Endothelial cell of umbilical vein (primary cell): ENCODE measurements around the gene KAT2B. TPM values are rescaled to one million over a fixed set of nuclear protein-coding genes. Genes with fewer than 3 reads are reported as not detected.

Source experiments
- BruUV-seq: library from RNA; stranded (reverse); fragments of 400-500 nt; replicated peaks from 2 replicates; lab custom pipeline; 2021; lab: Mats Ljungman, UMichigan
- CTCF ChIA-PET: fragments of 300-600, 350-600 bp; sonication (Branson Sonifier 250); formaldehyde crosslinking; loops from one replicate; lab custom pipeline; 2021; ENCODE audit warnings: antibody characterized with exemption, inconsistent platforms; lab: Charles Lee
- POLR2A ChIA-PET: fragments of 300-600, 350-600 bp; sonication (Branson Sonifier 250); formaldehyde crosslinking; loops from one replicate; lab custom pipeline; 2021; ENCODE audit warnings: antibody characterized with exemption, inconsistent platforms; lab: Charles Lee
- DNase-seq: peaks from one replicate; pipeline ENCODE4 v3.0.0-alpha.2; 2011; ENCODE audit warnings: low read depth, low spot score
- FAIRE-seq: peaks from 2 replicates; lab custom pipeline; 2011; peaks lifted over from hg19 to GRCh38; lab: Jason Lieb, UNC
- H2AFZ ChIP-seq: 2 replicates; pipeline ENCODE4 v1.6.0; 2012; ENCODE audit warnings: low read depth, low read length, control low read depth, inconsistent platforms
- H3K27ac ChIP-seq: 2 replicates; pipeline ENCODE4 v1.5.1; 2011; ENCODE audit warnings: low read depth, mild to moderate bottlenecking, control low read depth, low read length, moderate library complexity; ENCODE audit not compliant: insufficient read depth
- H3K27me3 ChIP-seq, 2 experiments: 2 replicates each; pipeline versions ENCODE4 v1.6.0 to v1.6.1; 2011; ENCODE audit warnings: low read length in 2 of 2, mixed read lengths in 1 of 2; ENCODE audit not compliant: control insufficient read depth in 2 of 2, insufficient read depth in 2 of 2
- H3K36me3 ChIP-seq, 2 experiments: 2 replicates in 1 of 2; 3 replicates in 1 of 2; pipeline ENCODE4 v1.5.1; 2011; ENCODE audit warnings: low read length in 2 of 2, mild to moderate bottlenecking in 1 of 2, moderate library complexity in 1 of 2; ENCODE audit not compliant: control insufficient read depth in 2 of 2, insufficient read depth in 2 of 2; ENCODE audit errors: extremely low read depth in 1 of 2
- H3K4me1 ChIP-seq: 3 replicates; pipeline ENCODE4 v1.5.1; 2011; ENCODE audit warnings: mild to moderate bottlenecking, low read length; ENCODE audit not compliant: control insufficient read depth, insufficient read depth; ENCODE audit errors: extremely low read depth
- H3K4me2 ChIP-seq: 2 replicates; pipeline ENCODE4 v1.6.1; 2011; ENCODE audit warnings: low read length, control low read depth, mixed read lengths; ENCODE audit not compliant: insufficient read depth
- H3K4me3 ChIP-seq, 3 experiments: fragments of 200-600 bp in 1 of 3; sonication (generic), shearing (Covaris generic) in 1 of 3; replicated peaks in 1 of 3; 2 replicates each; pipeline ENCODE4 v1.5.1; 2011 to 2016; ENCODE audit warnings: control low read depth in 3 of 3, low read length in 3 of 3, mild to moderate bottlenecking in 2 of 3, inconsistent platforms in 1 of 3, low read depth in 1 of 3, moderate library complexity in 1 of 3; ENCODE audit not compliant: insufficient read depth in 1 of 3
- H3K79me2 ChIP-seq: 2 replicates; pipeline ENCODE4 v1.6.0; 2012; ENCODE audit warnings: low read length, inconsistent platforms; ENCODE audit not compliant: control insufficient read depth, insufficient read depth
- H3K9ac ChIP-seq: replicated peaks from 2 replicates; pipeline ENCODE3; 2011; ENCODE audit warnings: low read length, control low read depth; ENCODE audit not compliant: insufficient read depth; ENCODE audit errors: extremely low read depth
- H3K9me1 ChIP-seq: replicated peaks from 3 replicates; pipeline ENCODE4 v1.6.0; 2011; ENCODE audit warnings: mild to moderate bottlenecking, low read length; ENCODE audit not compliant: control insufficient read depth, insufficient read depth; ENCODE audit errors: extremely low read depth
- H3K9me3 ChIP-seq: replicated peaks from 2 replicates; pipeline ENCODE4 v1.5.1; 2012; ENCODE audit warnings: low read length, inconsistent platforms; ENCODE audit not compliant: control insufficient read depth, insufficient read depth
- H4K20me1 ChIP-seq: replicated peaks from 2 replicates; pipeline ENCODE3; 2011; ENCODE audit warnings: mild to moderate bottlenecking, low read length; ENCODE audit not compliant: control insufficient read depth, insufficient read depth; ENCODE audit errors: extremely low read depth
- EZH2 ChIP-seq: IDR thresholded peaks from 2 replicates; pipeline ENCODE4 v1.6.1; 2012; ENCODE audit warnings: borderline replicate concordance, low read depth, mild to moderate bottlenecking, moderate library complexity, low read length, inconsistent platforms; ENCODE audit not compliant: severe bottlenecking
- FOS ChIP-seq: IDR thresholded peaks from 2 replicates; pipeline ENCODE4 v1.6.1; 2011; ENCODE audit warnings: mild to moderate bottlenecking, low read length, moderate library complexity, borderline replicate concordance; ENCODE audit not compliant: insufficient read depth
- GATA2 ChIP-seq: IDR thresholded peaks from 2 replicates; pipeline ENCODE4 v1.7.0; 2011; ENCODE audit warnings: low read depth, mild to moderate bottlenecking, moderate library complexity, mixed read lengths, low read length; ENCODE audit not compliant: insufficient read length, insufficient read depth
- JUN ChIP-seq: IDR thresholded peaks from 2 replicates; pipeline ENCODE4 v1.6.1; 2011; ENCODE audit warnings: borderline replicate concordance, low read depth; ENCODE audit not compliant: insufficient read length, insufficient read depth
- MYC ChIP-seq: IDR thresholded peaks from one replicate; pipeline ENCODE4 v1.6.1; 2011; ENCODE audit warnings: mild to moderate bottlenecking, low read depth, low read length
- POLR2A ChIP-seq: IDR thresholded peaks from 2 replicates; pipeline ENCODE4 v1.6.1; 2012; ENCODE audit warnings: low read depth, mild to moderate bottlenecking, control low read depth, low read length
- POLR2AphosphoS5 ChIP-seq: IDR thresholded peaks from 2 replicates; pipeline ENCODE4 v1.6.1; 2012; ENCODE audit warnings: low read depth, mild to moderate bottlenecking, control low read depth, low read length, moderate library complexity; ENCODE audit not compliant: insufficient read depth
- dilution Hi-C: fragments of 300-500 bp; cut with MboI; formaldehyde crosslinking; loops from one replicate; pipeline ENCODE4 v1.15.0; 2019; ENCODE audit warnings: low sequenced_read_pairs; ENCODE audit not compliant: extremely low pct_ligation_motif_present
- intact Hi-C: fragments of 100-400 bp; cut with micrococcal nuclease; formaldehyde crosslinking; loops from one replicate; pipeline ENCODE4 v1.10.0; 2022
- polyA plus RNA-seq, 4 experiments: library from polyadenylated mRNA; depleted of rRNA in 3 of 4; stranded (reverse) in 3 of 4; unstranded in 1 of 4; fragments of >200 nt; gene quantifications; 2 replicates each; pipeline versions ENCODE4 v1.2.1 to v1.2.3, GENCODE V29; 2011 to 2012; ENCODE audit warnings: missing spikeins in 1 of 4
- total RNA-seq: library from RNA; stranded (reverse); gene quantifications from 2 replicates; pipeline ENCODE4 v1.2.3, GENCODE V29; 2021
- TF ChIP-seq, protein P1 (sequence below): IDR thresholded peaks from 2 replicates; pipeline ENCODE4 v1.6.1; 2011; ENCODE audit not compliant: insufficient read depth, insufficient read length
- TF ChIP-seq, protein P2 (sequence below), 2 donors: IDR thresholded peaks; 1 replicate in 1 of 2; 2 replicates in 1 of 2; pipeline ENCODE4 v1.5.1; 2011; ENCODE audit warnings: low read length in 2 of 2, mild to moderate bottlenecking in 2 of 2, moderate library complexity in 2 of 2, control low read depth in 1 of 2, inconsistent platforms in 1 of 2, low read depth in 1 of 2; ENCODE audit not compliant: insufficient read depth in 1 of 2; ENCODE audit errors: extremely low read depth in 1 of 2

KAT2B gene
- total and polyA plus RNA-seq, 2 donors (not counting 3 experiments of a cell fraction or from before 2014, with no cell fraction given), result 2.6 to 11.0 TPM

DNA sequence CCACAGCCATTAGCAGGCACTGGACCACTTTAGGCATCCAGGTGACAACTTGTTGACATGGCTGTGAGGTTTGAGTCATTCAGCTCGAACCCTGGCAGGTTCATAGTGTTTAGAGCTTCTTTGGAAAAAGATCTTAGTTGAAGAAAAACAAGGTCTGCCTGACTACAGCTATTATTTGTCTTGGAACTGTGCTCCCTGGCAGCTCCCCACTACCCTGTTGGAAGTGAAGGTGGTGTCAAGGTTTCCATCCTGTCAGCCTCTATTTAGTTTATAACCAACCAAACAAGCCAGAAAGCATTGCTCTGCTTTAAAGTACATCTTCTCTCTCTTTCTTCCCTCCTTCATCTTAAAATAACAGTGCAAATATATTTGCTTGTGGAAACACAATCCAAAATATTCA lies 56.8 kb downstream of the KAT2B start:
- Histone ChIP-seq H3K27me3 (no peaks in the 10 kb centered on the region), H3K4me1 (no peaks in the 10 kb centered on the region), H3K4me2 (no peak overlapping the region), H3K9me1 (no peaks in the 10 kb centered on the region), H3K36me3 (no peaks in the 10 kb centered on the region), H3K4me3 (no peak overlapping the region), H3K79me2 (no peaks in the 10 kb centered on the region), H4K20me1 (no peaks in the 10 kb centered on the region), H3K9me3 (no peaks in the 10 kb centered on the region), H2AFZ (no peak overlapping the region), H3K27ac (no peak overlapping the region), H3K9ac (no peak overlapping the region)
- intact Hi-C loops, result no loop called here
- FAIRE-seq (no peak), DNase-seq (peak; percentile 69)
- ChIA-PET POLR2A (no interaction called here), CTCF (interaction anchor here (0.9 to 1.4 kb wide), 2 partner anchors 10 to 15 kb away, joined by 4 to 7 read pairs; no protein-coding TSS in a partner anchor)
- dilution Hi-C loops, result no loop called here
- TF ChIP-seq POLR2AphosphoS5 (no peak), JUN (no peak), POLR2A (no peak), MYC (no peak)
- TF ChIP-seq, protein P1, sequence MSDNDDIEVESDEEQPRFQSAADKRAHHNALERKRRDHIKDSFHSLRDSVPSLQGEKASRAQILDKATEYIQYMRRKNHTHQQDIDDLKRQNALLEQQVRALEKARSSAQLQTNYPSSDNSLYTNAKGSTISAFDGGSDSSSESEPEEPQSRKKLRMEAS, result no peak
- BruUV-seq, result no TSS peak

DNA sequence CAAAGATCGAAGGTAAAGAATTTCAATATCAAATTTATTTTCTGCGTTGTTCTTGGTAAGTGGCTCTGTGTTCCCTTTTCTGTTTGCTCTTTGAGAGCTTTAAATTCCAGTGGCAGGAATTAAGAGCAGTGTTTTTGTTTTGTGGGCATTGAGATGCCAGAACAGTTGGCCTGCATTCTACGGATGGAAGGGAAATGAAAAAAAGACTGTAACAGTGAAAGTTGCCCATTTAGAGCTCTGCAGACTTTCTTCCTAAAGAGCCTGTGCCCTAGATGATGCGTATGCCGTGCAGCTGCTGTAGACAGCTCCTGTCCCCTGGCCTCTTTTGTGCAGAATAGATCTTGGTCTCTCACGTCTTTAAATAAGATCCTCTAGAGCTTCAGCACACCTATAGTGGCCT lies 58.8 kb downstream of the KAT2B start:
- H3K4me2 ChIP-seq, result no peak overlapping the region
- BruUV-seq, result no TSS peak
- H3K4me3 ChIP-seq, result no peak overlapping the region
- no peaks in the 10 kb centered on the region for H3K9me3 ChIP-seq
- CTCF ChIA-PET, result no interaction called here
- H3K9me1 ChIP-seq, result no peaks in the 10 kb centered on the region
- H3K27me3 ChIP-seq, result no peaks in the 10 kb centered on the region
- no peak overlapping the region for H3K27ac ChIP-seq
- H3K4me1 ChIP-seq, result no peaks in the 10 kb centered on the region
- intact Hi-C loops, result no loop called here
- no peak overlapping the region for H2AFZ ChIP-seq
- H3K9ac ChIP-seq, result no peak overlapping the region
- no peaks in the 10 kb centered on the region for H4K20me1 ChIP-seq
- no peak for DNase-seq
- no peaks in the 10 kb centered on the region for H3K36me3 ChIP-seq
- no peaks in the 10 kb centered on the region for H3K79me2 ChIP-seq
- POLR2A ChIA-PET, result no interaction called here
- dilution Hi-C loops, result no loop called here
- no peak for TF ChIP-seq FOS
- no peak for TF ChIP-seq MYC
- no peak for TF ChIP-seq JUN
- TF ChIP-seq, protein P2, sequence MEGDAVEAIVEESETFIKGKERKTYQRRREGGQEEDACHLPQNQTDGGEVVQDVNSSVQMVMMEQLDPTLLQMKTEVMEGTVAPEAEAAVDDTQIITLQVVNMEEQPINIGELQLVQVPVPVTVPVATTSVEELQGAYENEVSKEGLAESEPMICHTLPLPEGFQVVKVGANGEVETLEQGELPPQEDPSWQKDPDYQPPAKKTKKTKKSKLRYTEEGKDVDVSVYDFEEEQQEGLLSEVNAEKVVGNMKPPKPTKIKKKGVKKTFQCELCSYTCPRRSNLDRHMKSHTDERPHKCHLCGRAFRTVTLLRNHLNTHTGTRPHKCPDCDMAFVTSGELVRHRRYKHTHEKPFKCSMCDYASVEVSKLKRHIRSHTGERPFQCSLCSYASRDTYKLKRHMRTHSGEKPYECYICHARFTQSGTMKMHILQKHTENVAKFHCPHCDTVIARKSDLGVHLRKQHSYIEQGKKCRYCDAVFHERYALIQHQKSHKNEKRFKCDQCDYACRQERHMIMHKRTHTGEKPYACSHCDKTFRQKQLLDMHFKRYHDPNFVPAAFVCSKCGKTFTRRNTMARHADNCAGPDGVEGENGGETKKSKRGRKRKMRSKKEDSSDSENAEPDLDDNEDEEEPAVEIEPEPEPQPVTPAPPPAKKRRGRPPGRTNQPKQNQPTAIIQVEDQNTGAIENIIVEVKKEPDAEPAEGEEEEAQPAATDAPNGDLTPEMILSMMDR (IDR thresholded peaks at IDR 0.05; ENCODE audit: extremely low read depth in 1 of 2, insufficient read depth in 1 of 2, low read depth in 1 of 2, low read length in 2 of 2), result no peak
- TF ChIP-seq GATA2, result no peak
- TF ChIP-seq EZH2, result no peak
- no peak for TF ChIP-seq POLR2AphosphoS5
- TF ChIP-seq POLR2A, result no peak
- TF ChIP-seq, protein P1, result no peak
- no peak for FAIRE-seq
